ENCODE results near the gene TMEM54.

Gene TMEM54

DNA sequence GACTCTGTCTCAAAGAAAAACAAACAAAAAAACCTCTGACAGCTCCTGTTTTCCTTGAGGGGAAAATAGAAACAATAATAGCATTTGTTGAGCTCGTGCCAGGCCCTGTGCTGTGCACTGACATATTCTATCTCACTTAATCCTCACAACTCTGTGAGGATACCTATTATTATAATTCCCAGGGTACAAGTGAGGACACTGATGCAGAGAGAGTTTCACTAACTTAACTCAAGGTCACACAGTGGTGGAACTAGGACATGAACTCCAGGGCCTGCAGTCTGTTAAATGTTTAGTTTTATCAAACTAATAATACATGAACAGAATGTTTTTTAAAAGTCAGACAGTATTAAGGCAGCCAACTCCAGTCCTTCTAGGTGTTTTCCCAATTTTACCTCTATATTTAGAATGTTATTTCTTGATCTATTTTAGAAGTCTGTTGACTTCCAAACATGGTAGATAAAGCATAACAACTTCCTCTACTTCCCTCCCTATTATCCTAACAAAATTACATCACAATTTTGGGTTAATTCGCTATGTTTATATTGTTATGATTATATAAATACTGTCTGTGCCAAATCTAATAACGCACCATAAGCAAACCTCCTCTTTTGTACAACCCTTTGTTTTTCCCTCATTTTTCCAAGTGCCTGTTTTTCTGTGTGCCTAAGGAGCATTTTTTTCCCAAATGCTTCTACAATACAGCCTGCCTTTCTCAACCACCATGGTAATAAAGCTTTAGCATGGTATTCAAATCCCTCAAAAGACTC is 35.4 kb downstream of the TMEM54 start:
- no peak for DNase-seq (ENCODE audit: low read depth)
- TF ChIP-seq, protein P1, sequence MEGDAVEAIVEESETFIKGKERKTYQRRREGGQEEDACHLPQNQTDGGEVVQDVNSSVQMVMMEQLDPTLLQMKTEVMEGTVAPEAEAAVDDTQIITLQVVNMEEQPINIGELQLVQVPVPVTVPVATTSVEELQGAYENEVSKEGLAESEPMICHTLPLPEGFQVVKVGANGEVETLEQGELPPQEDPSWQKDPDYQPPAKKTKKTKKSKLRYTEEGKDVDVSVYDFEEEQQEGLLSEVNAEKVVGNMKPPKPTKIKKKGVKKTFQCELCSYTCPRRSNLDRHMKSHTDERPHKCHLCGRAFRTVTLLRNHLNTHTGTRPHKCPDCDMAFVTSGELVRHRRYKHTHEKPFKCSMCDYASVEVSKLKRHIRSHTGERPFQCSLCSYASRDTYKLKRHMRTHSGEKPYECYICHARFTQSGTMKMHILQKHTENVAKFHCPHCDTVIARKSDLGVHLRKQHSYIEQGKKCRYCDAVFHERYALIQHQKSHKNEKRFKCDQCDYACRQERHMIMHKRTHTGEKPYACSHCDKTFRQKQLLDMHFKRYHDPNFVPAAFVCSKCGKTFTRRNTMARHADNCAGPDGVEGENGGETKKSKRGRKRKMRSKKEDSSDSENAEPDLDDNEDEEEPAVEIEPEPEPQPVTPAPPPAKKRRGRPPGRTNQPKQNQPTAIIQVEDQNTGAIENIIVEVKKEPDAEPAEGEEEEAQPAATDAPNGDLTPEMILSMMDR (conservative IDR thresholded peaks at IDR 0.05; ENCODE audit: control insufficient read depth, insufficient read depth, low read depth, low read length), result no peak
- H3K4me3 ChIP-seq (ENCODE audit: control insufficient read depth, low read depth, low read length), result no peak overlapping the region

DNA sequence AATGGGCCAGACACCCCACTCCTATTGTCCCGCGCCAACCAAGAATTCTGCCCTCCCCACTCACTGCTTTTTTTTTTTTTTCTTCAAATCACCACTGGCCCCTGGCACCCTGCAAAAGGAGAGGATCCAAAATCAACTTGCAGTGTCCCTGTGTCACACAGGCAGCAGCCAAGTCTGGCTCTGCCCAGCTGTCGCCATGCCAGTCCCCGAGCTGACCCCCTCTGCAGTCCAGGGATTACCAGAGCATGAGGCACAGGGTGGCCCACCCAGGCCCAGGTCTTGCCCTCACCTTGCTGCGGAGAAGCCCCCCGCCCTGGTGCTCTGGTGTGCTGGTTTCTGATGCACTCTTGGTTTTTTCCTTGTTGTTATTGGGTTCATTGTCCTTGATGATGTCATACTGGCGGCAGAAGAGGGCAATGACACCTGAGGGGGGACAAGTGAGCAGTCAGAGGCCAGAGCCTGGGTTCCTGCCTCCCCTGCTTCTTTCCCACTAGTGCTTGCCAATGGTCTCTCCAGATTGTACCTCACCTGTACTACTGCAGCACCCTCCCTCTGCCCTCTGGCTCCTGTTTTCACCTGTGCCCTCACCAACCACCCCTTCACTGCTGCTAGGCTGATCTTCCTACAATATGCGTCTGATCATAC is 36.7 kb downstream of the TMEM54 start:
- H3K4me3 ChIP-seq (ENCODE audit: control insufficient read depth, low read depth, low read length), result no peak overlapping the region
- TF ChIP-seq, protein P1 (conservative IDR thresholded peaks at IDR 0.05; ENCODE audit: control insufficient read depth, insufficient read depth, low read depth, low read length), result no peak

DNA sequence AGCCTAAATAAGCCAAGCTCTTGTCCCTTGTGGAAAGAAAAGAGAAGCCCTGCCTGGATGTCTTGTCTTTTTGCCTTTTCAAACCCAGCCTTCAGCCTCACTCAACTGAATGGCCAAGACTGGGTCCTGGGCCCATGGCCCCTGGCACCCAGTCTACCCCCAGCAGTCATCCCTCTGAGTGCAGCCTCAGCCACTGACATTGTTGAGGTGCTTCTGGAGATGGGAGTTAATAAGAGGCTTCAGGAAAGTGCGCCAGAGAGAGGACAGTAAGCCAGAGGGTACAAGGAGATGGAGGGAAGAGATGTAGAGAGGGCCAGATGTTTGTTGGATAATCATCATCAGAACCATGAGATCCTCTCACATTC is 37.3 kb downstream of the TMEM54 start:
- no peak overlapping the region for H3K4me3 ChIP-seq (ENCODE audit: control insufficient read depth, low read depth, low read length)
- DNase-seq (ENCODE audit: low read depth), result no peak
- TF ChIP-seq, protein P1 (conservative IDR thresholded peaks at IDR 0.05; ENCODE audit: control insufficient read depth, insufficient read depth, low read depth, low read length), result no peak

More for the DNA sequence above, 36.7 kb downstream of the TMEM54 start:
- no peak for DNase-seq (ENCODE audit: low read depth)

DNA sequence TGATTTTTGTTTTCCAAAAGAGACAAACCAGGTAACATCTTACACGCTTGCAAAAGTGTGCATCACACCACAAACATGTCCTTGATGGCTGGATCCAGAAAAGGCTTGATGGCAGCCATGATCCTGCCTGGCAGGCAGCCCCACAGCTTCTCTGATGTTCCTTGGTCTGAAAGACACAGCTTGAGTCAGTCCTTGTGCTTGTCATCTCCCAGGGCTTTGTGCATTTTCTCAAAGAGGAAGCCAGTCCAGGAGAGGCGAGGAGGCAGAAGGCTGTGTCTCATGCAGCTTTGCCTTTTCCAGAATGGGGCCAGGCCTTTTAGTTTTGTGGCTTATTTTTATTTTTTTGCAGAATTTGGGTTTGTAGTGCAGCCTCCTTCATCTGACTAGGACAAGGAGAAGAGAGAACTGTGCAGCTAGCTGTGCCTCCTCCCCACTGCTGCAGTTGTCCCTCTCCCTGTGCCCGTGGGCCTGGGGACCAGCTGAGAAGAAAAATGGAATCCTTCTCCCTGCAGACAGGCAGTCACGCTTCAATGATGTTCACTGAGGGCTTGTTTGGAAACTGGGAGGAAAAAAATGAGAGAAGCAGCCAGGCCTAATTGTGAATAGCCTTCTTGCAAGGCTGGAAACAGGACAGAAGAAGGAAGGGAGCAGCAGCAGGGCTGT is 37.8 kb downstream of the TMEM54 start:
- no peak overlapping the region for H3K4me3 ChIP-seq (ENCODE audit: control insufficient read depth, low read depth, low read length)
- no peak for DNase-seq (ENCODE audit: low read depth)
- TF ChIP-seq, protein P1 (conservative IDR thresholded peaks at IDR 0.05; ENCODE audit: control insufficient read depth, insufficient read depth, low read depth, low read length), result no peak

DNA sequence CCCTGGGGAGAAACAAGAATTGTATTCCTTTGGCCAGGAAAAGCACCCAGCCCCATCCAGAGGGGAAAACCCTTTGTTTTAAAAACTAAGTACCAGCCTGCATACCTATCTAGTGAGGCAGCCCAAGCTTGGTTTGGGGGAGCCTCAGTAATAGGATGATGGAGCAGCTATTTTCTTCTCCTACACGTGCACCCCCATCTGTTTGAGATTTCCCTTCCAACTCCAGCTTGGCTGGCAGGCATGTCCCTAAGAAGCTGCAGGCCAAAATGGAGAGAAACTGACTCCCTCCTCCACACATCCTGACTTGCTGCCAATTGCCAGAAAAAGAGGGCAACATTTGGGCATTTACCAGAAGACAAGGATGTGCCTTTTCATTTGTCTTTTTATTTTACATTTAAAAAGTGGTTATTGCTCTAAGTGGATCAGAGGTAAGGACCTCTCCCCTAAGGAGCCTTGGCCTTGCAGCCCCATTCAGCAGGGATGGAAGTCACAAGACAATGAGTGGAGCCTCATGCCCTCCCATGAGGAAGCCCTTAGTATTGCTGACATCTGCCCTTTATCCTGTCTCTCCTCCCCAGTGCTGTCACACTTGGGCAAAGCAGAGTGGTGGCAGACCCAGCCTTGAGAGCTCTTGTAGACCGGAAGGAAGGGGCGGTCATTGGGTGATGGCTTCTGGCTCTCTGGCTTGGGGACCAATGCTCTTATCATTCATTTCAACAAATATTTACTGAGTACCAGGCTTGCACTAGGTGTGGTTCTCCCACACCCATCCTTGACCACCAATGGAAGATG is 39.1 kb downstream of the TMEM54 start:
- no peak for DNase-seq (ENCODE audit: low read depth)
- TF ChIP-seq, protein P1 (conservative IDR thresholded peaks at IDR 0.05; ENCODE audit: control insufficient read depth, insufficient read depth, low read depth, low read length), result no peak
- no peak overlapping the region for H3K4me3 ChIP-seq (ENCODE audit: control insufficient read depth, low read depth, low read length)

DNA sequence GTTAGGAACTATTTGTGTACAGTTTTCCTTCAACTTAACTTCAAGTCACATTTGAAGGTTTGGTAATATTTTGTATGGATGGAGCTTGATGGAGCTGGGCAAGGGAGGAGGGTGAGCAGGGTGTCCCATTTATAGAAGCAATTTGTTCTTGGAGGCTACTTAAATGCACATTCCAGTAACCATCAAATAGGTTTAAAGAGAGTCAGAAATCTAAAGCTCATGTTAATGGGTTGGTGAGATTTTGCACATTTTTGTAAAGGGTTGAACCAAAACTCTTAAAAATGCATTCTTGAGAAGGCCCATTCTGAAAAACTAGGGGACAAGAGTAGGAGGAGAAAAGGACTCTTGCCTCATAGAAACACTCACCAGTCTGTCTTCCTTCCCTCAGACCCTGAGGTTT is 40.6 kb downstream of the TMEM54 start:
- DNase-seq (ENCODE audit: low read depth), result no peak
- TF ChIP-seq, protein P1 (conservative IDR thresholded peaks at IDR 0.05; ENCODE audit: control insufficient read depth, insufficient read depth, low read depth, low read length), result no peak
- no peak overlapping the region for H3K4me3 ChIP-seq (ENCODE audit: control insufficient read depth, low read depth, low read length)
